Measurements from ENCODE around the gene IGSF21.

GRCh38 chr1:18400347-18401102 lies 292.9 kb downstream of the IGSF21 start:
- TF ChIP-seq, protein P1, sequence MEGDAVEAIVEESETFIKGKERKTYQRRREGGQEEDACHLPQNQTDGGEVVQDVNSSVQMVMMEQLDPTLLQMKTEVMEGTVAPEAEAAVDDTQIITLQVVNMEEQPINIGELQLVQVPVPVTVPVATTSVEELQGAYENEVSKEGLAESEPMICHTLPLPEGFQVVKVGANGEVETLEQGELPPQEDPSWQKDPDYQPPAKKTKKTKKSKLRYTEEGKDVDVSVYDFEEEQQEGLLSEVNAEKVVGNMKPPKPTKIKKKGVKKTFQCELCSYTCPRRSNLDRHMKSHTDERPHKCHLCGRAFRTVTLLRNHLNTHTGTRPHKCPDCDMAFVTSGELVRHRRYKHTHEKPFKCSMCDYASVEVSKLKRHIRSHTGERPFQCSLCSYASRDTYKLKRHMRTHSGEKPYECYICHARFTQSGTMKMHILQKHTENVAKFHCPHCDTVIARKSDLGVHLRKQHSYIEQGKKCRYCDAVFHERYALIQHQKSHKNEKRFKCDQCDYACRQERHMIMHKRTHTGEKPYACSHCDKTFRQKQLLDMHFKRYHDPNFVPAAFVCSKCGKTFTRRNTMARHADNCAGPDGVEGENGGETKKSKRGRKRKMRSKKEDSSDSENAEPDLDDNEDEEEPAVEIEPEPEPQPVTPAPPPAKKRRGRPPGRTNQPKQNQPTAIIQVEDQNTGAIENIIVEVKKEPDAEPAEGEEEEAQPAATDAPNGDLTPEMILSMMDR (IDR thresholded peaks at IDR 0.05), result no peak
- TF ChIP-seq EZH2 (IDR thresholded peaks at IDR 0.05; ENCODE audit: borderline replicate concordance, insufficient read depth, low read depth, low read length, poor library complexity, severe bottlenecking), result no peak
